ENCODE results near the gene PPP1R14B.

GRCh38 chr11:64284962-64285884 is 38.5 kb upstream of the PPP1R14B start, which contains the start of gene GPR137:
- TF ChIP-seq BCL6 (CRISPR knock-in tag; IDR thresholded peaks at IDR 0.05) (no peak), HCFC1 (IDR thresholded peaks at IDR 0.05; ENCODE audit: low read depth, low read length) (peak; percentile 27; the same call in 1 of the 2 replicates), RAD21 (CRISPR knock-in tag; IDR thresholded peaks at IDR 0.05) (no peak), ZBTB33 (CRISPR knock-in tag; IDR thresholded peaks at IDR 0.05) (no peak)

Data from HepG2 (cell line).